MM.1S (cell line): ENCODE data around the gene ANGEL2.

ENCODE experiments used
- EZH2 ChIP-seq: fragments of 300-600 bp; sonication (generic); optimal IDR thresholded peaks from 2 replicates; pipeline ENCODE3; 2017; ENCODE audit warnings: low read depth, mild to moderate bottlenecking, antibody characterized with exemption, low read length, mixed read lengths
- EZH2phosphoT487 ChIP-seq: fragments of 300-600 bp; sonication (generic); IDR thresholded peaks from 2 replicates; pipeline ENCODE4 v1.6.1; 2018; ENCODE audit warnings: antibody characterized with exemption, low read length
- TF ChIP-seq, protein P1 (sequence below): fragments of 300-600 bp; sonication (generic); IDR thresholded peaks from 2 replicates; pipeline ENCODE4 v1.5.1; 2016; ENCODE audit warnings: antibody characterized with exemption, low read length, mixed read lengths

DNA sequence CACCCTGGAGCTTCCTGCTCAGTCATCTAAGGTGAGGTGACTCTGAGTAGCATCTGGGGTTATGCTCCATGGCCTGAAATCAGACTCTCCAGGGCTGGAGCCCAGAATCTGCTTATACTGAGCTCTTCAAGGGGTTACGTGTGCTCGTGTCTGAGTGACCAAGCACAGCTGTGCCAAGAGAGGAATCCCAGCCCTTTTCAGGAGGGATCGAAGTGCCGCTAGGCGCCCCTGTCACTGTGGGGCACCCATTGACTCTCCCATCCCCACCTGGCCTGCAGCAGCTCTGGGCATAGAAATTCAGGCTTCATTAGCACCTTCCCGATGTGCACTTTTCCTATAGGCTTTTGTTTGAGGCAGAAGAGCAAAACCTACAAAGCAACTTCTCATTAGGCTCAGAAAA lies 51.6 kb downstream of the ANGEL2 start:
- TF ChIP-seq, protein P1, sequence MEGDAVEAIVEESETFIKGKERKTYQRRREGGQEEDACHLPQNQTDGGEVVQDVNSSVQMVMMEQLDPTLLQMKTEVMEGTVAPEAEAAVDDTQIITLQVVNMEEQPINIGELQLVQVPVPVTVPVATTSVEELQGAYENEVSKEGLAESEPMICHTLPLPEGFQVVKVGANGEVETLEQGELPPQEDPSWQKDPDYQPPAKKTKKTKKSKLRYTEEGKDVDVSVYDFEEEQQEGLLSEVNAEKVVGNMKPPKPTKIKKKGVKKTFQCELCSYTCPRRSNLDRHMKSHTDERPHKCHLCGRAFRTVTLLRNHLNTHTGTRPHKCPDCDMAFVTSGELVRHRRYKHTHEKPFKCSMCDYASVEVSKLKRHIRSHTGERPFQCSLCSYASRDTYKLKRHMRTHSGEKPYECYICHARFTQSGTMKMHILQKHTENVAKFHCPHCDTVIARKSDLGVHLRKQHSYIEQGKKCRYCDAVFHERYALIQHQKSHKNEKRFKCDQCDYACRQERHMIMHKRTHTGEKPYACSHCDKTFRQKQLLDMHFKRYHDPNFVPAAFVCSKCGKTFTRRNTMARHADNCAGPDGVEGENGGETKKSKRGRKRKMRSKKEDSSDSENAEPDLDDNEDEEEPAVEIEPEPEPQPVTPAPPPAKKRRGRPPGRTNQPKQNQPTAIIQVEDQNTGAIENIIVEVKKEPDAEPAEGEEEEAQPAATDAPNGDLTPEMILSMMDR, result no peak
- TF ChIP-seq EZH2 (no peak), EZH2phosphoT487 (no peak)
